Effector CD8-positive, alpha-beta T cell (primary cell): ENCODE results near the gene OR4F15.
"Not testable (repeated sequence)": the region's sequence is repeated elsewhere in the genome, so short reads cannot be mapped to it uniquely, and the experiment has no call there.

Source experiments
- DNase-seq: peaks from one replicate; lab custom pipeline; 2025; lab: John Stamatoyannopoulos, UW
- total RNA-seq, 4 experiments: gene quantifications; one replicate each; lab custom pipeline; 2026; lab: John Stamatoyannopoulos, UW

The OR4F15 gene, protein sequence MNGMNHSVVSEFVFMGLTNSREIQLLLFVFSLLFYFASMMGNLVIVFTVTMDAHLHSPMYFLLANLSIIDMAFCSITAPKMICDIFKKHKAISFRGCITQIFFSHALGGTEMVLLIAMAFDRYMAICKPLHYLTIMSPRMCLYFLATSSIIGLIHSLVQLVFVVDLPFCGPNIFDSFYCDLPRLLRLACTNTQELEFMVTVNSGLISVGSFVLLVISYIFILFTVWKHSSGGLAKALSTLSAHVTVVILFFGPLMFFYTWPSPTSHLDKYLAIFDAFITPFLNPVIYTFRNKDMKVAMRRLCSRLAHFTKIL
- 0 reads per million in 4 experiments for total RNA-seq

DNA sequence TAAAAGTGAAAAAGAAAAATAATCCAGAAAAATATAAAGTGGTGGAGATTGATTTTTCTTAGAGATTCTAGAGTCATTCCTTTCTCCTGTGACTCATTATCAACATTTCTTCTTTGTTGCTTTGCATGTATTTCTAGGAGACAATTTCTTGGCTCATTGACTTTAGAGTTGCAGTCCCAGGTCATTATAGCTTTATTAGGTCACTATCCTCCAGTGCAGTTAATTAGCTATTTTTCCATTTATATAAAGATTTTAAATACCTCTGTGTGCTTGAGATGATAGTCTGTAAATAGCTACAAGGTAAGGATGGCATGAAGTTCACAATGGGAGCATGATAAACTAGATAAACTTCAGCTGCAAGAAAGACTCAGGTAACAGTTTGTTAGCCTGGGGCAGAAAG lies at the start of gene OR4F15:
TSS of gene OR4F15 (plus strand) at position 301 of the 400 bp plus-strand sequence. CDS start 5,985 bp downstream, outside the sequence.
- DNase-seq = no peak

DNA sequence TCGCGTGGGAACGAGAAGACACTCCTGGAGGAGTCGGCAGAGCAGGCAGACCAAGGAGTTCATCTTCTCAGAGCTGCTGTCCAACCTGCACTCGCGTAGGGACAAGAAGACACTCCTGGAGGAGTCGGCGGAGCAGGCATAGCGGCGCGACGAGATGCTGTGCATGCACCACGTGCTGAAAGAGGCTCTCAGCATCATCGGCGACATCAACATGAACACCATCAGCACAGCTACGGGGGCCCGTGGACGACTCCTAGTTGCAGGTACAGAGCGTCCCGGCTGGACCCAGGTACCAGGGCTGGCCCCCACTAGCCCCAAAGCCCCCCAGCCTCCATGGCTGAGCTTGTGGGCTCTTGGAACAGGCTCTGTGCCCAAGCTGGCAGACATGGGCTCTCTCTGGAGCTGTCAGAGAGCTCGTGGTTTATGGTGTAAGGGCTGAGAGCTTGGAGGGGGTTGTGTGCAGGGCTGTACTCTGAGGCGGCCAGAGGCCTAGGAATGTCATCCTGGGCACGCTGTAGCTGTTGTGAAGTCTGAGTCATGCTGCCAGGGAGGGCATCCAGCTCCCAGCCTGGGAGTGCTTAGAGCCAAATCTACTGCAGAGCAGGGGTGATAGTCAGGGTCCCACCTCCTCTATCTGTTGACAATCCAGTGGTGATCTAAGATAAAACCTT lies 47.2 kb upstream of the OR4F15 start:
- DNase-seq = not testable (repeated sequence)

GRCh38 chr15:101765340-101765671 lies 46.7 kb upstream of the OR4F15 start:
- not testable (repeated sequence) for DNase-seq

GRCh38 chr15:101765772-101766456 lies 46.1 kb upstream of the OR4F15 start:
- no peak for DNase-seq

DNA sequence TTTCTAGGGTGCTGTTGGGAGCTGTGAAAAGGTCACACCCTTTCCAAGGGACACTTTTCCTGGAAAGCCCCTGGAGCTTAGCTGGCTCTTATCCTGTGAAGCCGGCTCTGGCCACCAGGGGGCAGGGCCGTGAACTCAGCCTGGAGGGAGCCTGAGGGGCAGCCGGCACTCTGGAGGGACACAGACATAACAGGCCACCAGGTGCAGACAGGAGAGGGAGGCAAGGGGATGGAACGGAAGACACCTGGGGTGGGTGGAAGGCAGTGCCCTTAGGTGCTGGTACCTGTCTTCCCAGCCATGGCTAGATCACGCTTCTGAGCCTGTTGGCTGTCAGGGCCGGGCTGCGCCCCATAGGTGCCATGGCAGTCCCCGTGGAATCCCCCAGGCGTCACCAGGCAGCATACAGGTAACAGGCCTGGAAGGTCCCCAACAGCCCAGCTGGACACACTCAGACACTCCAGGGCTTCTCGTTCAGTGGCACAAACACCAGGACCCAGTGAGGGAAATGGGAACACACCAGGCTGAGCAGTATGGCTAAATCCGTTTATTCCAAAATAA lies 44.8 kb upstream of the OR4F15 start:
- not testable (repeated sequence) for DNase-seq

- DNase-seq = no peak
Observed at GRCh38 chr15:101772921-101773320, 39.1 kb upstream of the OR4F15 start.

GRCh38 chr15:101773496-101774100 lies 38.4 kb upstream of the OR4F15 start:
- DNase-seq = no peak

- DNase-seq = no peak
Observed at GRCh38 chr15:101775136-101775535, 36.9 kb upstream of the OR4F15 start.

- DNase-seq = not testable (repeated sequence)
Observed at GRCh38 chr15:101778576-101778975, 33.4 kb upstream of the OR4F15 start.

DNA sequence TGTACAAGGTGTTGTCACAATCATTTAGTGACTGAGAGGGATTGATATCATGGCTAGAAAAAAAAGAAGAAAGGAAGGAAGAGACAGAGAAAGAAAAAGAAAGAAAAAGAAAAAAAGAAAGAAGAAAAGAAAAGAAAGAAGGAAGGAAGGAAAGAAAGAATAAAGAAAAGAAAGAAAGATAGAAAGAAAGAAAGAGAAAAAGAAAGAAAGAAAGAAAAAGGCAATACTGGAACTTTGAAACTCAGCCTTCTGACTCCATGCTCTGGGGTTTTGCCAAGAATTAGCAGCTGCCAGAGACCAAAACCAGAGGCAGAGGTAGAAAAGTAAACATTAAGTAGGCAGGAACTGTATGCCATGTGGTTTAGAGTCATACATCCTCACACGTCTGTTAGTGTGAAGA lies 31.8 kb upstream of the OR4F15 start:
- DNase-seq = not testable (repeated sequence)

GRCh38 chr15:101781928-101782327 lies 30.1 kb upstream of the OR4F15 start:
- DNase-seq = no peak

- DNase-seq = no peak
Observed at GRCh38 chr15:101784644-101785043, 27.4 kb upstream of the OR4F15 start.

DNA sequence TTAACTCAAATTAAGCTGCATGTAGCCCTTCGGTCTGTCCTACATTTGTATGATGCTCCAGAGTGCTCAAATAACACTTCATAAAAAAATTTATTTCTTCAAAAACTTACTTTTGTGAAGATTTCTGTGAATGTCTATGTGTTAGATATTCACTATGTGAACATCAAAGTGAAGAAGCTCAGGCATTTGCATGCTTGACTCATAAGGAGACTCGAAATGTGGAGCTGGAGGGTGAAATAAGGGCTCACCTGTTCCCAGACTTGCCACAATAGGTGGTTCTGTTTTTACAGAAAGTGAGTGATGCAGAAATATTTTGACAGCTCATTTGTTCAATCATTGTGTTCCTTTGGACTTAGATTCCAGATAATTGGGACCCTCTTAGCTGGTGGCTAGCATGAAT lies 25.6 kb upstream of the OR4F15 start:
- not testable (repeated sequence) for DNase-seq

DNA sequence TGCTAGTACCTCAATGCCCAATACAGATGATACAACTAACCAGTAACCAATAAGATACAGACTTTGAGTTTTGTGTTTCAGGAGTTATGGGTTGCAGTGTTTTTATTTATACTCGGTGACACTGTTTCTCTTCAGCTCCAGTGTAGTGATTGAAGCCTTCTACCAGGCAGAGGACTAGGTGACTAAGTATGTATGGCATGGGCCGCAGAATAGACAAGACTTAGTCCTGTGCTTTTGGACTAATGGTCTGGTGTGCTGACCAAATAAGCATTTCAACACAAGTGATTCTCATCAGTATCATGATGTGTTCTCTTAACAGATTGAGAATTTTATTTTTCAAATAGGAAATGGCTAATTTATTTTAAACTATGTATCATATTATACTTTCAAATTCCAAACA lies 24.0 kb upstream of the OR4F15 start:
- not testable (repeated sequence) for DNase-seq

GRCh38 chr15:101788503-101789269 lies 23.3 kb upstream of the OR4F15 start:
- DNase-seq = not testable (repeated sequence)

- not testable (repeated sequence) for DNase-seq
Observed at GRCh38 chr15:101790748-101791147, 21.3 kb upstream of the OR4F15 start.

- DNase-seq = not testable (repeated sequence)
Observed at GRCh38 chr15:101793981-101794380, 18.0 kb upstream of the OR4F15 start.

- DNase-seq = no peak
Observed at GRCh38 chr15:101795455-101795854, 16.5 kb upstream of the OR4F15 start.

DNA sequence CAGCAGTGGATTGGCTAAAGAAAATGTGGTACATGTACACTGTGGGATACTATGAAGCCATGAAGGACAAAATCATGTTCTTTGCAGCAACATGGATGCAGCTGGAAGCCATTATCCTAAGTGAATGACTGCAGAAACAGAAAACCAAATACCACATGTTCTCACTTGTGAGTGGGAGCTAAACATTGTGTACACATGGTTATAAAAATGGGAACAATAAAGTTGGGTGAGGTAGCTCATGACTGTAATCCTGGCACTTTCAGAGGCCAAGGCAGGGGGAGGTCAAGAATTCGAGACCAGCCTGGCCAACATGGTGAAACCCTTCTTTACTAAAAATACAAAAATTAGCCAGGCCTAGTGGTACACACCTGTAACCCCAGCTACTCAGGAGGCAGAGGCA lies 12.3 kb upstream of the OR4F15 start:
- no peak for DNase-seq

DNA sequence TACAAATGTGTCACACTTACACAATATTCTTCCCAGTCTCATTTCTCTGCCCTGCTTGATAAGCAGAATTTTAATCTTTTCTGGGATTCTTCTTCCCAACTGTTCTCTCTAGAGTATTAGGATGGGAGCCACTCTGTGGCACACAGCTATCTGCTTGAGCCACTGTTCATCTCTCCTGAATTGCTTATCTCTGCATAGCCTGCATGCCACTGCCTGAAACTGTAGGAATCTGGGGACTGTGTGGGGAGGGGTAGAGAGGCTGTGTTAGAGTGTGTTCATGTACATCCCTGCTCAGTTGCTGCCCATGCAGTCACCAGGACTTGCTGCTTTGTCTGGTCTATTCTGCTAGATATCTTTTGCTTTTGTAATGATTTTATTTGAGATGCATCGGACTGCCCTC lies 11.0 kb upstream of the OR4F15 start:
- no peak for DNase-seq

- DNase-seq = no peak
Observed at GRCh38 chr15:101803209-101803608, 8.8 kb upstream of the OR4F15 start, which contains the start of gene OR4F6. Gene OR4F6 (plus strand): TSS chr15:101803509. CDS start chr15:101805720, 2,211 bp downstream.
